OCI-LY3 (cell line): Measurements from ENCODE around the gene LSP1.

Experiments
- H2AFZ ChIP-seq: fragments of 200-600, 300-600 bp; shearing (Covaris generic); 2 replicates; pipeline ENCODE4 v1.6.0; 2014; ENCODE audit warnings: antibody characterized with exemption, low read depth, low read length
- H3K27ac ChIP-seq: fragments of 200-600, 300-600 bp; sonication (generic); 2 replicates; pipeline ENCODE4 v1.5.1; 2014; ENCODE audit warnings: mild to moderate bottlenecking, low read length, moderate library complexity, mixed read lengths
- H3K27me3 ChIP-seq: fragments of 200-600, 300-600 bp; sonication (generic); 2 replicates; pipeline ENCODE4 v1.6.1; 2014; ENCODE audit warnings: low read depth, low read length, mixed read lengths
- H3K36me3 ChIP-seq: fragments of 200-600, 300-600 bp; sonication (generic); replicated peaks from 2 replicates; pipeline ENCODE3; 2014; ENCODE audit warnings: low read depth, low read length, mixed read lengths
- H3K4me1 ChIP-seq: fragments of 300-600, 200-600 bp; sonication (generic); 2 replicates; pipeline ENCODE4 v1.6.1; 2014; ENCODE audit warnings: low read length, mixed read lengths
- H3K4me2 ChIP-seq: fragments of 200-600, 300-600 bp; sonication (generic); 2 replicates; pipeline ENCODE4 v1.6.1; 2014; ENCODE audit warnings: low read length, mixed read lengths
- H3K4me3 ChIP-seq: fragments of 300-600, 200-600 bp; sonication (generic); 2 replicates; pipeline ENCODE4 v1.5.1; 2014; ENCODE audit warnings: antibody characterized with exemption, mild to moderate bottlenecking, low read length, moderate library complexity
- H3K79me2 ChIP-seq: fragments of 300-600, 200-600 bp; shearing (Covaris generic); 2 replicates; pipeline ENCODE4 v1.6.1; 2014; ENCODE audit warnings: mild to moderate bottlenecking, low read length, mixed read lengths
- H3K9ac ChIP-seq: fragments of 300-600, 200-600 bp; shearing (Covaris generic); 2 replicates; pipeline ENCODE4 v1.6.0; 2014; ENCODE audit warnings: mild to moderate bottlenecking, low read length, moderate library complexity
- H3K9me3 ChIP-seq: fragments of 200-600, 300-600 bp; shearing (Covaris generic); 2 replicates; pipeline ENCODE4 v1.6.1; 2014; ENCODE audit warnings: low read length, mixed read lengths; ENCODE audit not compliant: insufficient read depth
- H4K20me1 ChIP-seq: fragments of 200-600, 300-600 bp; sonication (generic); 2 replicates; pipeline ENCODE4 v1.6.1; 2016; ENCODE audit warnings: low read length, mixed read lengths; ENCODE audit not compliant: insufficient read depth
- EZH2phosphoT487 ChIP-seq: fragments of 200-600 bp; shearing (Covaris generic); IDR thresholded peaks from 2 replicates; pipeline ENCODE4 v1.6.1; 2018; ENCODE audit warnings: antibody characterized with exemption, mixed run types, low read depth
- TF ChIP-seq, protein P1 (sequence below): fragments of 200-600, 300-600 bp; sonication (generic); IDR thresholded peaks from 2 replicates; pipeline ENCODE4 v1.5.1; 2014; ENCODE audit warnings: antibody characterized with exemption, low read length, low read depth

LSP1 gene

DNA sequence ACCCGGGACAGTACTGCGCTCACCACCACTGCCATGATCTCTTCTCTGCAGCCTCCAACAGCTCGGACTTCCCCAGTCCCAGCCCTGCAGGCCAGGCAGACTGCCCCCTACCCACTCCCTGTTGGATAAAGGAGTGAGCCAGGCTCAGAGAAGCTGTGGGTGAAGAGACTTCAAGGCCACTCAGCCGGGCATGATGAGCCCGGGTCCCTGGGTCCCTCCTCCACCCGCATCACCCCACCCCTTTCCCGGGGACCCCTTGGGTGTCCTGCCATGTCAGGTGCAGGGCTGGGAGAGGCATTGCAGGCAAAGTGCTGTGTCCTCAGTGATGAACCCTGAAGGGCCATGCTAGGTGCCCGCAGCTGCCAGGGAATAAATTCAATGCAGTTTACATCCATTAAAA is 14.5 kb downstream of the LSP1 start:
- Histone ChIP-seq H3K36me3 (peaks cover 41% of the 10 kb centered on the region), H3K27me3 (0 out of 2 replicates have a peak, but pooled peaks cover 4% of the 10 kb centered on the region), H3K79me2 (peaks cover 36% of the 10 kb centered on the region), H3K9ac (no peak overlapping the region), H2AFZ (no peak overlapping the region), H3K4me2 (no peak overlapping the region), H3K4me1 (peaks cover 25% of the 10 kb centered on the region), H4K20me1 (peaks cover 100% of the 10 kb centered on the region), H3K4me3 (no peak overlapping the region), H3K9me3 (no peaks in the 10 kb centered on the region), H3K27ac (no peak overlapping the region)
- TF ChIP-seq, protein P1, sequence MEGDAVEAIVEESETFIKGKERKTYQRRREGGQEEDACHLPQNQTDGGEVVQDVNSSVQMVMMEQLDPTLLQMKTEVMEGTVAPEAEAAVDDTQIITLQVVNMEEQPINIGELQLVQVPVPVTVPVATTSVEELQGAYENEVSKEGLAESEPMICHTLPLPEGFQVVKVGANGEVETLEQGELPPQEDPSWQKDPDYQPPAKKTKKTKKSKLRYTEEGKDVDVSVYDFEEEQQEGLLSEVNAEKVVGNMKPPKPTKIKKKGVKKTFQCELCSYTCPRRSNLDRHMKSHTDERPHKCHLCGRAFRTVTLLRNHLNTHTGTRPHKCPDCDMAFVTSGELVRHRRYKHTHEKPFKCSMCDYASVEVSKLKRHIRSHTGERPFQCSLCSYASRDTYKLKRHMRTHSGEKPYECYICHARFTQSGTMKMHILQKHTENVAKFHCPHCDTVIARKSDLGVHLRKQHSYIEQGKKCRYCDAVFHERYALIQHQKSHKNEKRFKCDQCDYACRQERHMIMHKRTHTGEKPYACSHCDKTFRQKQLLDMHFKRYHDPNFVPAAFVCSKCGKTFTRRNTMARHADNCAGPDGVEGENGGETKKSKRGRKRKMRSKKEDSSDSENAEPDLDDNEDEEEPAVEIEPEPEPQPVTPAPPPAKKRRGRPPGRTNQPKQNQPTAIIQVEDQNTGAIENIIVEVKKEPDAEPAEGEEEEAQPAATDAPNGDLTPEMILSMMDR = no peak
- no peak for TF ChIP-seq EZH2phosphoT487

DNA sequence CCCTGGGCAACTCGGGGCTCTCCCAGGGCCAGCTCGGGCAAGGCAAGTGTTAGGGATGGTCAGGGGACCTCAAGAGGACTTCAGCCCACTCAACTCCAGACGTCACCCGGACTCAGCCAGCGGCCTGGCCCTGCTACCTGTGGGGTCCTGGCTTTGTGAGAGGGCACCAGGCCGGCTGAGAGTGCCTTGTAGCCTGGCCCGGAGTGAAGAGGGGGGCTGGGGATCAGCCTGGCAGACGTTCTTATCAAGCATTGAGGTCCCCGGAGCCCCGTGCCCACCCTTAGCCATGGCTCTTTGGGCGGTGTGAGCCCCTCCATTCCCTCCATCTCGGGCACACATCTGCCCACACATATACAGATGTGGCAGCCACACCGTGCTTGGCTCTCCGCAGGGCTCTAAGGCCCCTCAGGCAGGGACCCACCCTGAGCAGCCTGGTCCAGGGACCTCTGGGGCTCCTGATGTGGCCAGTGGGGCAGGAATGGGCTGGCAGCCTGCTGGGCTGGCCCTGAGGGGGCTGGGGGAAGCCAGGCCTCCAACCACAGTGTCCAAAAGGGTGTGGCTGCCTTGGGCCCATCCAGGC is 15.3 kb downstream of the LSP1 start:
- Histone ChIP-seq H3K27ac (no peak overlapping the region), H3K9ac (no peak overlapping the region), H3K79me2 (peaks cover 28% of the 10 kb centered on the region), H3K4me1 (peaks cover 25% of the 10 kb centered on the region), H3K36me3 (peaks cover 34% of the 10 kb centered on the region), H3K27me3 (0 out of 2 replicates have a peak, but pooled peaks cover 4% of the 10 kb centered on the region), H3K4me3 (no peak overlapping the region), H2AFZ (no peak overlapping the region), H3K4me2 (peak overlapping the region; percentile 35), H3K9me3 (no peaks in the 10 kb centered on the region), H4K20me1 (peaks cover 100% of the 10 kb centered on the region)
- TF ChIP-seq, protein P1 = no peak
- no peak for TF ChIP-seq EZH2phosphoT487

DNA sequence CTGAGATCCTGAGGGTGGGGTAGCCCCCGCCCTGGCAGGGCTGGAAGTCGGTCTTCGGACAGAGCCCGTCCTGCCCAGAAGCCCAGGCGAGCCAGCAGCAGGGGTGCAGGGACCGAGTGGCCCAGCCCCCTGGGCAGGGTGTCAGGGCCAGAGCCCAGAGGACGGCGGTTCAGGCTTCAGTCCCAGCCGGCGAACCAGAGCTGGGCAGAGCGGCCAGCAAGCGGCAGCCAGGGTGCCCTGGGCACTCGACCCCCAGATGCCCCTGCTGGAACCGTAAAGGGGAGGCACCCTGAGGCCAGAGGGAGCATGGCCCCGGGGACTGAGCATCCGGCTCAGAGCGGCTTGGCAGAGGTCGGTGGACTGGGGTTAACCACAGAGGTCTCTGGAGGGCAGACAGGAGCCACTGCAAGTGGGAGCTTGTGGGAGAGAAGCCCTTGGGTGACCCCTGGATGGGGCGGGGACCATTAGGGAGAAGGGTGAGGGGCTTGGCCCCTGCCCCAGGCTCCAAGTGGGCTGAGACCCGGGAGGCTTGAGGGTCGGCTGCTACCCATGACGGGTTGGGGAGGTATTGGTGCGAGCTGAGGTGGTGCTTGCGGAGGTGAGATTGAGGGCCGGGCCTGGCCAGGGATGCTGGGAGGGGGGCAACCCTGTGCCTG is 15.9 kb downstream of the LSP1 start:
- H3K27me3 ChIP-seq = 0 out of 2 replicates have a peak, but pooled peaks cover 4% of the 10 kb centered on the region
- no peak overlapping the region for H3K27ac ChIP-seq
- H3K4me2 ChIP-seq = peak overlapping the region; percentile 35
- no peak overlapping the region for H3K9ac ChIP-seq
- peaks cover 22% of the 10 kb centered on the region for H3K79me2 ChIP-seq
- TF ChIP-seq EZH2phosphoT487 = no peak
- TF ChIP-seq, protein P1 = no peak
- peaks cover 99% of the 10 kb centered on the region for H4K20me1 ChIP-seq
- H3K4me1 ChIP-seq = peaks cover 25% of the 10 kb centered on the region
- peaks cover 28% of the 10 kb centered on the region for H3K36me3 ChIP-seq
- no peak overlapping the region for H2AFZ ChIP-seq
- no peaks in the 10 kb centered on the region for H3K9me3 ChIP-seq
- H3K4me3 ChIP-seq = no peak overlapping the region

DNA sequence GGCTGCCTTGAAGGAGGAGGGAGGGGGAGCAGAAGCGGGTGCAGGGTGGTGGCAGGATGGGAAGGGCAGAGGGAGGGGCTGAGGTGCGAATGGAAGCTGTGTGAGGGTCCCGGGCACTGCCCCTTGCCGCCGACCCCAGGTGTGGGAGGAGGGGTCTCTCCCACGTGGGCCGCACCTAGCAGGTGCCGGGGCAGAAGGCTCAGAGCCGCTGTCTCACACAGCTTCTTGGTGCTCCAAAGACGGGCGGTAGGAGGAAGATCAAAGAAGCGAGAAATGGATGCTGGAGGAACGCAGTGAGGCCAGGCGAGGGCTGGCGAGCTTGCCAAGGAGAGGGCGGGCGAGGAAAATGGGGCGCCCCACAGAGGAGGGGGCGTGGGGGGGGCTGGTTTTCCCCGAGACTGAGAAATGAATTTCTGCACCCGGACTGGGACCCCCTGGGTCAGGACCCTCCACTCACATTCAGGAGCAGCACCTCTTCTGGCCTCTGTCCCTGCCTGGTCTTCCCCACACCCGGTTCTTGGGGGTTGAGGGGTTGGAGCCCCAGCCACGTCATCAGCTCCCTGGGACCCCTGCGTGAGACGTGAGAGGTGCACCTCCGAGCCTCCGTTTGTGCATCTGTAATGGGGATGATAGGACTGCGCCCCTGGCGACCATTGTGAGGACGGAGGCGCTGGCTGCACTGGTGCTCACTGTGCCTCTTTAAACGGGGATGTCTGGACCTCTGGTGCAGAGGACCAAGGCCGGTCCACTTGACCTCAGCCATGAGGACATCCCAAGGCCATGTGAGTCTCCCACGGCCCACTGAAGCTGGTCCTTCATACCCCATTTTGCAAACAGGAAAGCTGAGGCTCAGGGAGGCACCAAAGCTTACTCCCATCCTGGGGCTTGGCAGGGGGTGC is 16.8 kb downstream of the LSP1 start:
- H3K27me3 ChIP-seq = 0 out of 2 replicates have a peak, but pooled peaks cover 4% of the 10 kb centered on the region
- peak overlapping the region; percentile 35; the same call in 1 of the 2 replicates for H3K4me2 ChIP-seq
- peaks cover 97% of the 10 kb centered on the region for H4K20me1 ChIP-seq
- TF ChIP-seq EZH2phosphoT487 = no peak
- TF ChIP-seq, protein P1 = peak; percentile 47
- peaks cover 27% of the 10 kb centered on the region for H3K36me3 ChIP-seq
- peaks cover 14% of the 10 kb centered on the region; the same call in 1 of the 2 replicates for H3K79me2 ChIP-seq
- H3K9ac ChIP-seq = no peak overlapping the region
- H2AFZ ChIP-seq = no peak overlapping the region
- no peak overlapping the region for H3K4me3 ChIP-seq
- peaks cover 25% of the 10 kb centered on the region for H3K4me1 ChIP-seq
- H3K27ac ChIP-seq = no peak overlapping the region
- H3K9me3 ChIP-seq = no peaks in the 10 kb centered on the region
